Measurements from ENCODE around the gene BABAM2. TPM values are rescaled to one million over a fixed set of nuclear protein-coding genes. Genes with fewer than 3 reads are reported as not detected.
A peak's percentile ranks its signal among the peaks of the same experiment; 100 is the strongest.

The BABAM2 gene
- total RNA-seq, 4 donors from 2014 or later: 35.5 to 44.9 (median 39.9) TPM

- peak overlapping the region in 3 of 4 donors; percentile 50 to 64 (median 56) for H3K27ac ChIP-seq (replicated peaks in 1 of 4)
- peaks cover 29 to 37% (median 31%) of the 10 kb centered on the region in 4 donors for H3K4me1 ChIP-seq
- TF ChIP-seq POLR2AphosphoS5 (IDR thresholded peaks at IDR 0.05) (no peak), POLR2A (IDR thresholded peaks at IDR 0.05; ENCODE audit: low read depth) (no peak), CTCF (IDR thresholded peaks at IDR 0.05) (no peak), EP300 (IDR thresholded peaks at IDR 0.05) (no peak)
- intact Hi-C loops (cut with DNase I): no loop called here
- H3K27me3 ChIP-seq: no peaks in the 10 kb centered on the region
- WGBS: 91% methylated on average over 5 of the region's 5 CpGs
- H3K4me3 ChIP-seq: no peak overlapping the region
- DNase-seq (ENCODE audit: extremely low spot score): no peak
- H3K9me3 ChIP-seq: no peaks in the 10 kb centered on the region
- H3K36me3 ChIP-seq: no peaks in the 10 kb centered on the region
Observed at GRCh38 chr2:28165087-28165635, 274.6 kb downstream of the BABAM2 start.

- Histone ChIP-seq H3K4me3 (no peak overlapping the region), H3K9me3 (no peaks in the 10 kb centered on the region), H3K27me3 (no peaks in the 10 kb centered on the region), H3K36me3 (no peaks in the 10 kb centered on the region), H3K4me1 (peaks cover 25 to 37% (median 28%) of the 10 kb centered on the region in 4 donors), H3K27ac (replicated peaks in 1 of 4) (no peak overlapping the region)
- no peak for DNase-seq (ENCODE audit: extremely low spot score)
- no peak for TF ChIP-seq EP300 (IDR thresholded peaks at IDR 0.05)
- 97% methylated on average over 2 of the region's 2 CpGs for WGBS
- intact Hi-C loops (cut with DNase I): no loop called here
Observed at GRCh38 chr2:28166956-28167355, 276.4 kb downstream of the BABAM2 start.

- DNase-seq (ENCODE audit: extremely low spot score): no peak
- WGBS: 85% methylated on average over 5 of the region's 5 CpGs
- intact Hi-C loops (cut with DNase I): no loop called here
- Histone ChIP-seq H3K27ac (replicated peaks in 1 of 4) (no peak overlapping the region), H3K27me3 (no peaks in the 10 kb centered on the region), H3K4me3 (no peak overlapping the region), H3K36me3 (no peaks in the 10 kb centered on the region), H3K4me1 (peaks cover 16 to 28% (median 22%) of the 10 kb centered on the region in 4 donors), H3K9me3 (no peaks in the 10 kb centered on the region)
- no peak for TF ChIP-seq CTCF (IDR thresholded peaks at IDR 0.05)
- no peak for TF ChIP-seq POLR2A (IDR thresholded peaks at IDR 0.05; ENCODE audit: low read depth)
- TF ChIP-seq EP300 (IDR thresholded peaks at IDR 0.05): no peak
- TF ChIP-seq POLR2AphosphoS5 (IDR thresholded peaks at IDR 0.05): no peak
Observed at GRCh38 chr2:28168376-28168775, 277.8 kb downstream of the BABAM2 start.

GRCh38 chr2:28169492-28169891 lies 279.0 kb downstream of the BABAM2 start:
- peaks cover 5 to 16% (median 10%) of the 10 kb centered on the region in 4 donors for H3K4me1 ChIP-seq
- 97% methylated on average over 3 of the region's 3 CpGs for WGBS
- H3K27me3 ChIP-seq: no peaks in the 10 kb centered on the region
- no peak for DNase-seq (ENCODE audit: extremely low spot score)
- no peaks in the 10 kb centered on the region for H3K9me3 ChIP-seq
- intact Hi-C loops (cut with DNase I): no loop called here
- no peak overlapping the region for H3K27ac ChIP-seq (replicated peaks in 1 of 4)
- TF ChIP-seq POLR2A (IDR thresholded peaks at IDR 0.05; ENCODE audit: low read depth) (no peak), EP300 (IDR thresholded peaks at IDR 0.05) (no peak), CTCF (IDR thresholded peaks at IDR 0.05) (no peak), POLR2AphosphoS5 (IDR thresholded peaks at IDR 0.05) (no peak)
- H3K4me3 ChIP-seq: no peak overlapping the region
- H3K36me3 ChIP-seq: no peaks in the 10 kb centered on the region

GRCh38 chr2:28172114-28172898 lies 281.8 kb downstream of the BABAM2 start:
- peaks cover 0 to 4% (median 0%) of the 10 kb centered on the region in 4 donors for H3K36me3 ChIP-seq
- H3K27me3 ChIP-seq: no peaks in the 10 kb centered on the region
- peaks cover 0 to 4% (median 0%) of the 10 kb centered on the region in 4 donors for H3K4me1 ChIP-seq
- no peak overlapping the region for H3K4me3 ChIP-seq
- 96% methylated on average over 9 of the region's 9 CpGs for WGBS
- intact Hi-C loops (cut with DNase I): no loop called here
- no peak overlapping the region for H3K27ac ChIP-seq (replicated peaks in 1 of 4)
- peaks cover 0 to 5% (median 0%) of the 10 kb centered on the region in 4 donors for H3K9me3 ChIP-seq
- no peak for DNase-seq (ENCODE audit: extremely low spot score)
- TF ChIP-seq CTCF (IDR thresholded peaks at IDR 0.05) (no peak), POLR2A (IDR thresholded peaks at IDR 0.05; ENCODE audit: low read depth) (no peak), EP300 (IDR thresholded peaks at IDR 0.05) (no peak), POLR2AphosphoS5 (IDR thresholded peaks at IDR 0.05) (no peak)

Measured in esophagus muscularis mucosa (tissue), 4 donors.